BJ (cell line): ENCODE data around the gene RALB. TPM values are rescaled to one million over a fixed set of nuclear protein-coding genes. Genes with fewer than 3 reads are reported as not detected.

Experiments
- CTCF ChIA-PET: fragments of 350-600 bp; formaldehyde crosslinking; extraction: SDS; loops from one replicate; lab custom pipeline; 2021; ENCODE audit warnings: antibody characterized with exemption, inconsistent platforms; lab: Yijun Ruan, JAX
- POLR2A ChIA-PET: fragments of 300-600 bp; sonication (Branson Sonifier 250); formaldehyde crosslinking; extraction: SDS; loops from one replicate; lab custom pipeline; 2021; ENCODE audit warnings: antibody characterized with exemption; lab: Charles Lee
- DNase-seq: peaks from one replicate; pipeline ENCODE4 v3.0.0-alpha.2; 2011; ENCODE audit warnings: low read depth
- H3K27me3 ChIP-seq: 2 replicates; pipeline ENCODE4 v1.6.0; 2011; ENCODE audit warnings: low read length; ENCODE audit not compliant: control insufficient read depth, insufficient read depth
- H3K36me3 ChIP-seq: 2 replicates; pipeline ENCODE4 v1.5.1; 2011; ENCODE audit warnings: low read length; ENCODE audit not compliant: control insufficient read depth, insufficient read depth
- H3K4me3 ChIP-seq: 2 replicates; pipeline ENCODE4 v1.5.1; 2011; ENCODE audit warnings: low read depth, mild to moderate bottlenecking, control low read depth, low read length
- polyA plus RNA-seq: library from polyadenylated mRNA; depleted of rRNA; stranded (reverse); fragments of >200 nt; gene quantifications from 2 replicates; pipeline ENCODE4 v1.2.3, GENCODE V29; 2011; rRNA removed
- small RNA-seq: library from RNA; depleted of rRNA; stranded (forward); fragments of <200 nt; gene quantifications from one replicate; pipeline ENCODE3, GENCODE V24; 2012; ENCODE audit warnings: low replicate concordance, low read depth; ENCODE audit not compliant: insufficient read length
- TF ChIP-seq, protein P1 (sequence below): IDR thresholded peaks from 2 replicates; pipeline ENCODE4 v1.5.1; 2011; ENCODE audit warnings: low read depth, mild to moderate bottlenecking, control low read depth, inconsistent platforms, low read length, moderate library complexity; ENCODE audit not compliant: insufficient read depth

RALB gene
- polyA plus RNA-seq, 1 experiment, result 33.3 TPM

DNA sequence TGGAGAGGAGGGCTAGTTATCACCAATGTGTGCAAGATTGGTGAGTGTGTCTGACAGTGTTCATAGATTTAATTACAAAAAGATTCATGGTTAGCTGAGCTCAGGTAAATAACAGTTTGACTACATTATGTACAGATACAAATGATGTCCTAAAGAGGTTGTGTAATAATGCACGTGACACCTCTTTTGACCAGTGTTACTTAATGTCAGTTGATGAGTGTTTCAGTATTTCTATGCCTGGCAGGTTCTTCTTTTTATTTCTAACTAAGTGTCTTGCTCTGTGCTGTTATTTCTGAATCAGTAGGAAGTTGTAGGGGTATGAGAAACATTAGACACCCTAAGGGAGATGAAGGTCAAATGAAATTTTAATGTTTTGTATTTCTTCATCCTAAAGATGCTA, 85.4 kb downstream of the RALB start:
- DNase-seq, result no peak
- TF ChIP-seq, protein P1, sequence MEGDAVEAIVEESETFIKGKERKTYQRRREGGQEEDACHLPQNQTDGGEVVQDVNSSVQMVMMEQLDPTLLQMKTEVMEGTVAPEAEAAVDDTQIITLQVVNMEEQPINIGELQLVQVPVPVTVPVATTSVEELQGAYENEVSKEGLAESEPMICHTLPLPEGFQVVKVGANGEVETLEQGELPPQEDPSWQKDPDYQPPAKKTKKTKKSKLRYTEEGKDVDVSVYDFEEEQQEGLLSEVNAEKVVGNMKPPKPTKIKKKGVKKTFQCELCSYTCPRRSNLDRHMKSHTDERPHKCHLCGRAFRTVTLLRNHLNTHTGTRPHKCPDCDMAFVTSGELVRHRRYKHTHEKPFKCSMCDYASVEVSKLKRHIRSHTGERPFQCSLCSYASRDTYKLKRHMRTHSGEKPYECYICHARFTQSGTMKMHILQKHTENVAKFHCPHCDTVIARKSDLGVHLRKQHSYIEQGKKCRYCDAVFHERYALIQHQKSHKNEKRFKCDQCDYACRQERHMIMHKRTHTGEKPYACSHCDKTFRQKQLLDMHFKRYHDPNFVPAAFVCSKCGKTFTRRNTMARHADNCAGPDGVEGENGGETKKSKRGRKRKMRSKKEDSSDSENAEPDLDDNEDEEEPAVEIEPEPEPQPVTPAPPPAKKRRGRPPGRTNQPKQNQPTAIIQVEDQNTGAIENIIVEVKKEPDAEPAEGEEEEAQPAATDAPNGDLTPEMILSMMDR, result no peak
- ChIA-PET POLR2A (no interaction called here), CTCF (no interaction called here)
- H3K36me3 ChIP-seq, result no peaks in the 10 kb centered on the region
- H3K4me3 ChIP-seq, result no peak overlapping the region
- peaks cover 29% of the 10 kb centered on the region for H3K27me3 ChIP-seq

DNA sequence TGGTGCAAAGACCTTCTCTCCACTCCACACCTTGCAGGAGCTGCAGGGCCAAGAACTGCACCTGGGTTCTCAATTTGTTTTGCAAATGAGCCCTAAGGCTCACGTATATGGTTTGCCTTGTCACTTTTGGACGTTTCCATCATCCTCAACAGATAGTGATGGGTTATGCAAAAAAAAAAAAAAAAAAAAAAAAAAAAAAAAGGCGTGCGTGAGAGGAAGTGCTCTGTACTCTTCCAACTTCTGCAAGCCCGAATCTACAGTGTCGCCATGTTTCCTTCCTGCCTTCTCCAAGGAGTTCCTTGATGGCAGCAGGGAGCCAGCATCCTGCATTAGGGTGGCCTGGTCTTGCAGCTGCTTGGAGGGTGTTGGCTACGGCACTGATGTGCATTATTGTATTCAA, 89.3 kb downstream of the RALB start:
- H3K36me3 ChIP-seq, result no peaks in the 10 kb centered on the region
- peaks cover 23% of the 10 kb centered on the region for H3K27me3 ChIP-seq
- ChIA-PET POLR2A (no interaction called here), CTCF (interaction anchor here (0.9 to 7.8 kb wide), 10 partner anchors 15 to 340 kb away, joined by 3 to 137 read pairs (median 5); no protein-coding TSS in a partner anchor)
- H3K4me3 ChIP-seq, result no peak overlapping the region
- no peak for DNase-seq
- TF ChIP-seq, protein P1, result no peak

DNA sequence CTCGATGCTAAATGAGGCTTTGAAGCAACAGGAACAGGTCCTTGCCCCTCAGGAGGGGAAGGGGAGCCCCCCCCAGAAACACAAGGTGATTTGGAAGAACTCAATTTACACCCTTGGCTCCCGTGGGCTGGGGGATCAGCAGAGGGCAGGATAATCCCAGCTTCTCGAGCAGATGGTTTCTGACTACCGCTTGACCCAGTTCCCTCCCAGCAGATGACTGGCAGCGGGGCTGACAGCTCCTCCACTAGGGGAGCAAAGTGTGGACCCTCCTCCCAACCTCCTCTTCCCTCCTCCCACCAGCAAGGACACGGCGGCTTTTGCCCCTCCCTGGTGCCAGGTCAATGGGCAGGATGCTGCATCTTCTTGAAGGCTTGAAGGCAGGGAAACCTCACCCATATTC, 89.8 kb downstream of the RALB start:
- Histone ChIP-seq H3K4me3 (no peak overlapping the region), H3K36me3 (no peaks in the 10 kb centered on the region), H3K27me3 (peaks cover 25% of the 10 kb centered on the region)
- ChIA-PET CTCF (interaction anchor here (0.6 to 7.8 kb wide), 20 partner anchors 16 to 347 kb away, joined by 3 to 137 read pairs (median 6); no protein-coding TSS in a partner anchor), POLR2A (no interaction called here)
- no peak for DNase-seq
- TF ChIP-seq, protein P1, result no peak

- Histone ChIP-seq H3K36me3 (no peaks in the 10 kb centered on the region), H3K27me3 (peaks cover 28% of the 10 kb centered on the region), H3K4me3 (no peak overlapping the region)
- TF ChIP-seq, protein P1, result no peak
- no peak for DNase-seq
- ChIA-PET CTCF (interaction anchor here (0.6 to 7.8 kb wide), 44 partner anchors 9 to 737 kb away, joined by 3 to 137 read pairs (median 4); no protein-coding TSS in a partner anchor), POLR2A (interaction anchor here (0.5 kb wide), 1 partner anchor 341 kb away, joined by 3 read pairs; no protein-coding TSS in a partner anchor)
Observed at GRCh38 chr2:120343100-120343432, 90.4 kb downstream of the RALB start.

DNA sequence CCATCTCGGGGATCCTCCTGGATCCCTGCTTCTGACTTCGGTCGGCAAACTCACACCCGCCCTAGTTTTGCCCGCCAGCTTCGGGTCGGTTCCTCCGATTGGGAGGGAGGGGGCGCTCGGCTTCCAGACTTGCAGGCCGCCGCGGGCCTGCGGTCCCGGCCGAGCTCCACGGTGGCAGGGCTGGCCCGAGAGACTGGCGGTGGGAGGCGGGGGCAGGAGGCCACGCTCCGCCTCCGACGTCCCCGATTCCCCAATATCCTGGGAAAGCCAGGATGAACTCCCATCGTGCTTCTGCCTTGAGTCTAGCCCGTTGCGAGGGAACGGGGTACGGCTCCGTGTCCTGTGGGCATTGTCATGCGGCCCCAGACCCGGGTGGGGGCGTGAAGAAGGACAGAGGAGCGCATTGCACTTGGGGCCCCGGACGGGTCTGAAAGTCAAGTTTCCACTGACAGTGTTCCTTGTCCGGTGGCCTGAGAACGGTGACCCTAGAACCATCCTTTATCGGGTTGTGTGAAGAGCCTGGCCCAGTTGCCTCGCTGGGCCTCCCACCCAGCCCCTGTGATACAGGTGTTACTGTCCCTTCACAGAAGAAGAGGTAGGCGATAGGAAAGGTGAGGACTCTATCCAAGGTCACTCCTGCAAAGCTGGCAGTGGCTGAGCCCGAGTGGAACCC, 90.9 kb downstream of the RALB start:
- ChIA-PET CTCF (interaction anchor here (0.7 to 7.8 kb wide), 47 partner anchors 9 to 736 kb away, joined by 3 to 137 read pairs (median 4); no protein-coding TSS in a partner anchor), POLR2A (interaction anchor here (0.5 kb wide), 1 partner anchor 341 kb away, joined by 3 read pairs; no protein-coding TSS in a partner anchor)
- Histone ChIP-seq H3K4me3 (no peak overlapping the region), H3K27me3 (peaks cover 30% of the 10 kb centered on the region), H3K36me3 (no peaks in the 10 kb centered on the region)
- no peak for DNase-seq
- TF ChIP-seq, protein P1, result peak; percentile 83

Small RNA genes lying within 50 kb of the gene (small RNA-seq; reads per million reads assigned to genes)
- gene MTND4LP14, result not detected

Other genes with a start within 250 kb of the RALB start
- gene EPB41L5, start 239.8 kb upstream of the RALB start, polyA plus RNA-seq, result 4.4 and 7.5 TPM in 2 replicates
- gene TMEM185B, start 29.5 kb upstream of the RALB start, polyA plus RNA-seq, result 20.0 and 32.0 TPM in 2 replicates
- gene INHBB, start 93.3 kb downstream of the RALB start, polyA plus RNA-seq, result 3.3 and 3.9 TPM in 2 replicates